Measurements from ENCODE around the gene RNFT2.

DNA sequence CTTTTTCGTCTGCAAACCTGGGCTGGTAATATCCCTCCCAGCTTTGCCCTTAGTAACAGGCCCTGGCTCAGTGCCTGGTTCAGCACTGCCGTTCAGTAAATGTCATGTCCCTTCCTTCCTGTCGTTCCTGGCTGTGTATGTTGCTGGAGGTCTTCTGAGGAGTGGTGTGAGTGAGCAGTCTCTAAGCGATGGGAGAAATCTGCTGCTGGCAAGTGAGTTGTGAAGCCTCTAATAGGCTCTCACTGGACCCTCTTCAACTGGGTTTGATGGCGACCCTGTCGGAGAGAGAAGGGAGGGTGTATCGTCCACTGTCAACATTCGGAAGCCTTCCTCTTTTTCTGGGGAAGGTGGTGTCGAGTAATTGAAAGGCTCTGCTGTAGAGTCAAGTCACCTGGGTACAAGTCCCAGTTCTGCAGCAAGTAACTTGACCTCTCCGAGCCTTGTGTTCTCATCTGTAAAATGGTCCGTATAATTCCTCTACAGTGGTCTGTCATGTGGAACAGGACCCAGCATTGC lies 80.3 kb downstream of the RNFT2 start:
- TF ChIP-seq, protein P1, sequence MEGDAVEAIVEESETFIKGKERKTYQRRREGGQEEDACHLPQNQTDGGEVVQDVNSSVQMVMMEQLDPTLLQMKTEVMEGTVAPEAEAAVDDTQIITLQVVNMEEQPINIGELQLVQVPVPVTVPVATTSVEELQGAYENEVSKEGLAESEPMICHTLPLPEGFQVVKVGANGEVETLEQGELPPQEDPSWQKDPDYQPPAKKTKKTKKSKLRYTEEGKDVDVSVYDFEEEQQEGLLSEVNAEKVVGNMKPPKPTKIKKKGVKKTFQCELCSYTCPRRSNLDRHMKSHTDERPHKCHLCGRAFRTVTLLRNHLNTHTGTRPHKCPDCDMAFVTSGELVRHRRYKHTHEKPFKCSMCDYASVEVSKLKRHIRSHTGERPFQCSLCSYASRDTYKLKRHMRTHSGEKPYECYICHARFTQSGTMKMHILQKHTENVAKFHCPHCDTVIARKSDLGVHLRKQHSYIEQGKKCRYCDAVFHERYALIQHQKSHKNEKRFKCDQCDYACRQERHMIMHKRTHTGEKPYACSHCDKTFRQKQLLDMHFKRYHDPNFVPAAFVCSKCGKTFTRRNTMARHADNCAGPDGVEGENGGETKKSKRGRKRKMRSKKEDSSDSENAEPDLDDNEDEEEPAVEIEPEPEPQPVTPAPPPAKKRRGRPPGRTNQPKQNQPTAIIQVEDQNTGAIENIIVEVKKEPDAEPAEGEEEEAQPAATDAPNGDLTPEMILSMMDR (IDR thresholded peaks at IDR 0.05) = no peak
- no peak for TF ChIP-seq EP300 (IDR thresholded peaks at IDR 0.05)

Measured in gastroesophageal sphincter (tissue), 3 donors.